MCF 10A (cell line): Measurements from ENCODE around the gene AFG3L2. TPM values are rescaled to one million over a fixed set of nuclear protein-coding genes. Genes with fewer than 3 reads are reported as not detected.

ENCODE experiments used
- BruUV-seq: library from RNA; stranded (reverse); fragments of 400-500 nt; replicated peaks from 2 replicates; lab custom pipeline; 2021; lab: Mats Ljungman, UMichigan
- CTCF ChIA-PET: fragments of 300-600 bp; sonication (Branson Sonifier 250); formaldehyde crosslinking; extraction: SDS; loops from one replicate; lab custom pipeline; 2021; ENCODE audit warnings: antibody characterized with exemption, inconsistent platforms; lab: Yijun Ruan, JAX
- POLR2A ChIA-PET: fragments of 300-600, 350-650 bp; sonication (Branson Sonifier 250); formaldehyde crosslinking; extraction: SDS; loops from one replicate; lab custom pipeline; 2020; ENCODE audit warnings: antibody characterized with exemption, inconsistent platforms; lab: Yijun Ruan, JAX
- DNase-seq: peaks from one replicate; pipeline ENCODE4 v3.0.0-alpha.2; 2018; ENCODE audit not compliant: unreplicated experiment
- H3K27ac Mint-ChIP-seq: one replicate; pipeline ENCODE4 v1.8.0; 2022; ENCODE audit warnings: mild to moderate bottlenecking, low read depth, mixed read lengths; ENCODE audit not compliant: unreplicated experiment
- H3K27me3 Mint-ChIP-seq: one replicate; pipeline ENCODE4 v1.8.0; 2022; ENCODE audit warnings: mixed read lengths; ENCODE audit not compliant: insufficient read depth, unreplicated experiment
- H3K36me3 Mint-ChIP-seq: one replicate; pipeline ENCODE4 v1.8.0; 2022; ENCODE audit warnings: mild to moderate bottlenecking, moderate library complexity, mixed read lengths; ENCODE audit not compliant: insufficient read depth, unreplicated experiment
- H3K4me1 Mint-ChIP-seq: one replicate; pipeline ENCODE4 v1.8.0; 2022; ENCODE audit warnings: mixed read lengths; ENCODE audit not compliant: insufficient read depth, unreplicated experiment
- H3K4me3 Mint-ChIP-seq: one replicate; pipeline ENCODE4 v1.8.0; 2022; ENCODE audit warnings: mild to moderate bottlenecking, moderate library complexity, mixed read lengths; ENCODE audit not compliant: unreplicated experiment
- H3K9me3 Mint-ChIP-seq: one replicate; pipeline ENCODE4 v1.8.0; 2022; ENCODE audit warnings: mixed read lengths; ENCODE audit not compliant: unreplicated experiment
- CTCF ChIP-seq: fragments of 200-600 bp; IDR thresholded peaks from one replicate; pipeline ENCODE4 v1.8.0; 2022; ENCODE audit warnings: antibody characterized with exemption, mild to moderate bottlenecking; ENCODE audit not compliant: unreplicated experiment
- intact Hi-C: fragments of 100-400 bp; cut with micrococcal nuclease; formaldehyde crosslinking; loops from 2 replicates; pipeline ENCODE4 v1.14.1; 2022
- total RNA-seq: library from RNA; stranded (reverse); gene quantifications from 2 replicates; pipeline ENCODE4 v1.2.3, GENCODE V29; 2022

AFG3L2 gene
- total RNA-seq, 1 experiment from 2014 or later = 77.2 TPM

GRCh38 chr18:12398625-12399024 lies 21.6 kb upstream of the AFG3L2 start:
- intact Hi-C loops = loop anchor here (10.0 kb wide), 1 partner anchor 326 kb away; no protein-coding TSS in a partner anchor
- DNase-seq = no peak
- peaks cover 15% of the 10 kb centered on the region for H3K4me1 Mint-ChIP-seq
- H3K9me3 Mint-ChIP-seq = no peaks in the 10 kb centered on the region
- H3K27me3 Mint-ChIP-seq = no peaks in the 10 kb centered on the region
- ChIA-PET POLR2A (no interaction called here), CTCF (interaction anchor here (0.7 to 1.0 kb wide), 2 partner anchors 9 to 243 kb away, joined by 3 to 4 read pairs; partner anchors contain the start of gene PRELID3A)
- no peak overlapping the region for H3K4me3 Mint-ChIP-seq
- peak overlapping the region; percentile 65 for H3K27ac Mint-ChIP-seq
- H3K36me3 Mint-ChIP-seq = no peaks in the 10 kb centered on the region
- no TSS peak for BruUV-seq
- no peak for TF ChIP-seq CTCF

DNA sequence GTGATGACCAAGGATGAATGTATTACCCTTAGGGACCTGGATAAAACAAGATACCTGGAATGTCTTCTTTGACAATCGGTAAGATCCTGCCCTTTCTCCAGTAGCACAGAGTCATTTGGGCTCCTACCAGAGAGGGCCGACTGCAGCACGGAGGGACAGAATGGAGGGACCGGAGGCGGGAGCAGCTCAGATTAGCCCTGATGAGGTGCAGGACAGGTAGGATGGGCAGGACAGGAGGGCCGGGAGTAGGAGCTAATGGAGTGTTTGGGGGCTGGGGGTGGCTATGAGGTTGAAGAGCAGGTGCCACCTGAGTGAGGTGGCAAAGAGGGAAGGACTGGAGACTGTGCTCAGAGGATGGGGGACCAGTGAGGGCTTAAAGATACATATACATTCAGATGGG lies 20.8 kb upstream of the AFG3L2 start:
- Mint-ChIP-seq H3K27ac (no peak overlapping the region), H3K9me3 (no peaks in the 10 kb centered on the region), H3K4me3 (no peak overlapping the region), H3K27me3 (no peaks in the 10 kb centered on the region), H3K36me3 (no peaks in the 10 kb centered on the region), H3K4me1 (peaks cover 7% of the 10 kb centered on the region)
- POLR2A ChIA-PET = no interaction called here
- CTCF ChIA-PET = interaction anchor here (1.0 kb wide), 2 partner anchors 244 to 263 kb away, joined by 3 to 4 read pairs; no protein-coding TSS in a partner anchor
- no peak for TF ChIP-seq CTCF
- intact Hi-C loops = loop anchor here (10.0 kb wide), 1 partner anchor 327 kb away; no protein-coding TSS in a partner anchor
- DNase-seq = no peak
- BruUV-seq = no TSS peak

DNA sequence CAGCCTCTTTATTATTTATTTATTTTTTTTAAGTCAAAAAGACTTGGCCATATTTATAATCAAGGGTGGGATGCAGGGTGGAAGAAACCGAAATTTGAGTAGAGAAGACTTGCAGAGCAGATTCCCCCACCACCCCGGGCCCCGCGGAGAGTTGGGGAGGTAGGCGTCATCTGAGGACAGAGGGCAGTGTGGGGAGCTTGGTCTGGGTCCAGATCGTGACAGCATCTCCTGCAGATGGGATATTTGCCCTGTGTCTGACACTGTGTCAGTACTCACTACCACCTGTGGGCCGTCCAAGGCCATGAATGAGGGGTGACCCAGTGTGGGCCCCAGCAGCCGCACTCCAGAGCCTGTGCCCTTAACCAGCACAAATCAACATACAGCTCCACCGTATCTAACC lies 20.2 kb upstream of the AFG3L2 start:
- POLR2A ChIA-PET = no interaction called here
- H3K27me3 Mint-ChIP-seq = no peaks in the 10 kb centered on the region
- no peaks in the 10 kb centered on the region for H3K36me3 Mint-ChIP-seq
- no peak for TF ChIP-seq CTCF
- no TSS peak for BruUV-seq
- no peaks in the 10 kb centered on the region for H3K9me3 Mint-ChIP-seq
- no peak for DNase-seq
- H3K27ac Mint-ChIP-seq = no peak overlapping the region
- H3K4me3 Mint-ChIP-seq = no peak overlapping the region
- intact Hi-C loops = loop anchor here (10.0 kb wide), 1 partner anchor 328 kb away; no protein-coding TSS in a partner anchor
- H3K4me1 Mint-ChIP-seq = peaks cover 2% of the 10 kb centered on the region
- CTCF ChIA-PET = interaction anchor here (1.0 kb wide), 1 partner anchor 263 kb away, joined by 3 read pairs; no protein-coding TSS in a partner anchor

- ChIA-PET POLR2A (interaction anchor here (0.6 to 2.8 kb wide), 6 partner anchors 13 to 265 kb away, joined by 3 to 26 read pairs (median 4); partner anchors contain the start of genes AFG3L2, PRELID3A and SPIRE1), CTCF (interaction anchor here (0.5 to 7.5 kb wide), 6 partner anchors 27 to 494 kb away, joined by 3 to 127 read pairs (median 4); partner anchors contain the start of gene SPIRE1)
- no peaks in the 10 kb centered on the region for H3K36me3 Mint-ChIP-seq
- no peaks in the 10 kb centered on the region for H3K9me3 Mint-ChIP-seq
- H3K4me3 Mint-ChIP-seq = no peak overlapping the region
- no peaks in the 10 kb centered on the region for H3K27me3 Mint-ChIP-seq
- no TSS peak for BruUV-seq
- DNase-seq = peak; percentile 31
- H3K4me1 Mint-ChIP-seq = no peaks in the 10 kb centered on the region
- peak; percentile 25 for TF ChIP-seq CTCF
- intact Hi-C loops = loop anchor here (5.0 to 10.0 kb wide), 2 partner anchors 330 to 538 kb away; no protein-coding TSS in a partner anchor
- H3K27ac Mint-ChIP-seq = no peak overlapping the region
These were observed 17.4 kb upstream of the AFG3L2 start for GRCh38 chr18:12394428-12394827.
